GM10266 (cell line): ENCODE data around the gene IGFBP7.
"Not testable (repeated sequence)": the region's sequence is repeated elsewhere in the genome, so short reads cannot be mapped to it uniquely, and the experiment has no call there.

Experiments
- DNase-seq: peaks from one replicate; pipeline ENCODE4 v3.0.0; 2012; ENCODE audit errors: extremely low spot score
- TF ChIP-seq, protein P1 (sequence below): IDR thresholded peaks from 2 replicates; pipeline ENCODE4 v1.5.1; 2012; ENCODE audit warnings: mild to moderate bottlenecking, low read depth; ENCODE audit not compliant: control insufficient read depth, insufficient read depth; ENCODE audit errors: missing control alignments

IGFBP7 gene

DNA sequence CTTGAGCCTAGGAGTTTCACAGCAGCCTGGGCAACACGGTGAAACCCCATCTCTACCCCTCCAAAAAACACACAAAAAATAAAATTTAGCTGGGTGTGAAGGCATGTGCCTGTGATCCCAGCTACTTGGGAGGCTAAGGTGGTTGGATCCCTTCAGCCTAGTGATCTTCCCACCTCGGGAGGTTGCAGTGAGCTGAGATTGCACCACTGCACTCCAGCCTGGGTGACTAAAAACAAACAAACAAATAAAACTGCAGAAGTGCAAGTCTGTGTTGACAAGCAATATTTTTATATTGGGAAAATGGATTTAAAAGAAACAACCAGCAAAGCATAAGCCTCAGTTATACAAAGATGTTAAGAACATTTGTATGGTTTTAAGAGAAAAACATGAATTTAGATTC lies 46.1 kb downstream of the IGFBP7 start:
- TF ChIP-seq, protein P1, sequence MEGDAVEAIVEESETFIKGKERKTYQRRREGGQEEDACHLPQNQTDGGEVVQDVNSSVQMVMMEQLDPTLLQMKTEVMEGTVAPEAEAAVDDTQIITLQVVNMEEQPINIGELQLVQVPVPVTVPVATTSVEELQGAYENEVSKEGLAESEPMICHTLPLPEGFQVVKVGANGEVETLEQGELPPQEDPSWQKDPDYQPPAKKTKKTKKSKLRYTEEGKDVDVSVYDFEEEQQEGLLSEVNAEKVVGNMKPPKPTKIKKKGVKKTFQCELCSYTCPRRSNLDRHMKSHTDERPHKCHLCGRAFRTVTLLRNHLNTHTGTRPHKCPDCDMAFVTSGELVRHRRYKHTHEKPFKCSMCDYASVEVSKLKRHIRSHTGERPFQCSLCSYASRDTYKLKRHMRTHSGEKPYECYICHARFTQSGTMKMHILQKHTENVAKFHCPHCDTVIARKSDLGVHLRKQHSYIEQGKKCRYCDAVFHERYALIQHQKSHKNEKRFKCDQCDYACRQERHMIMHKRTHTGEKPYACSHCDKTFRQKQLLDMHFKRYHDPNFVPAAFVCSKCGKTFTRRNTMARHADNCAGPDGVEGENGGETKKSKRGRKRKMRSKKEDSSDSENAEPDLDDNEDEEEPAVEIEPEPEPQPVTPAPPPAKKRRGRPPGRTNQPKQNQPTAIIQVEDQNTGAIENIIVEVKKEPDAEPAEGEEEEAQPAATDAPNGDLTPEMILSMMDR, result no peak

GRCh38 chr4:57063518-57063917 lies 46.7 kb downstream of the IGFBP7 start:
- no peak for DNase-seq
- TF ChIP-seq, protein P1, result no peak

More for the DNA sequence above, 46.1 kb downstream of the IGFBP7 start:
- no peak for DNase-seq

DNA sequence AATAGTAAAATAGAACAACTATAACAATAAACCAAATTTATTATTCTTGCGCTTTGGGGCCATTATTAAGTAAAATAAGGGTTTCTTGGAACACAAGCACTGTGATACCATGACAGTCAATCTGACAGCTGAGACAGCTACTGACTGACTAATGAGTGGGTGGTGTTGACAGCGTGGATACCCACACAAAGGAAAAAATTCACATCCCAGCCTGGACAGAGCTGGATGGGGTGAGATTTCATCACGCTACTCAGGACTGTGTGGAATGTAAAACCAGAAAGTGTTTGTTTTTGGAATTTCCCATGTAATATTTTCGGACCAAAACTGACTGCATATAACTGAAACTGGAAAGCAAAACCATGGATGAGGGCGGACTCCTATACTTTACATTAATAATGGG lies 48.8 kb downstream of the IGFBP7 start:
- TF ChIP-seq, protein P1, result no peak
- DNase-seq, result no peak

DNA sequence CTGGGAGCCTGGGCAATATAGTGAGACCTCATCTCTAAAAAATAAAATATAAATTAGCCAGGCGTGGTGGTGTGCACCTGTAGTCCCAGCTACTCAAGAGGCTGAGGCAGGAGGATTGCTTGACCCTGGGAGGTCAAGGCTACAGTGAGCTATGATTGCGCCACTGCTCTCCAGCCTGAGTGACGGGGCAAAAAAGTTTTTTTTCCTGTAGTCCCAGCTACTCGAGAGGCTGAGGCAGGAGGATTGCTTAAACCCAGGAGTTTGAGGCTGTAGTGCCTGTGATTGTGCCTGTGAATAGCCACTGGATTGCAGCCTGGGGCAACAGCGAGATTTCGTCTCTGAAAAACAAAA lies 49.5 kb downstream of the IGFBP7 start:
- DNase-seq, result not testable (repeated sequence)

DNA sequence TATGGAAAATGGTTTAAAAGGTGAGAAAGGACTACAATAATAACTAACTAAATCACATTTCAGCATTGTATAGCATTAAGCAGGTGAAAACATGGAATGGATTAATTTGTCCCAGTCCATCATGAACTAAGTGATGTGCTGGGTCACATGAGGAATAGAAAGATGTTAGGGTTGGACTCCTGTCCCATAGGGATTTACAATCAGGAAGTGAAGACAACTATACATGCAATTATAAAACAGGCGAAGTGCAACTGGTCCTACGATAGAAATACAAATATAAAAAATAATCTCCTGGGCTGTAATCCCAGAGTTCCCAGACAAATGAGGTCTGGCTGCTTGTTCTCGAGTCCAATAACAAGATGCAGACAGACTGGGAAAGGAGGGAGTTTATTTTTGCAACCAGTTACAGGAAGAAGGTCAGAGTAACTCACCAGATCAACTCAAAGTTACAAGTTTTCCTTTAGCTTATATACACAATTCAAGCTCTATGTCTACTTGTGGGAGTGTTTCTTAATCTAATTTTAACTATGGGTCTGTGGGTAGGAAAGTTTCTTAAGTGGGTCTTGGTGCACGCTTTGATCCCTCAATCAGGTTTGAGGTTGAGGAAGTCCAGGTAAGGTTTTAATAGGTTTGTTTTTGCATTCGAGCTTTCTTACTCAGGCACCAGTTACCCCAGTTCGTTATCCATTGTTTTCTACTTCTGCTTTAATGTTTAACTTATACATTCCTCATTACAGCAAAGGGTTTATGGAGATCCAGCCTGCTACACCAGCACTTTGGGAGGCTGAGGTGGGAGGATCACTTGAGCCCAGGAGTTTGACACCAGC lies 50.1 kb downstream of the IGFBP7 start:
- TF ChIP-seq, protein P1, result no peak
- no peak for DNase-seq

GRCh38 chr4:57055886-57056285 lies 54.3 kb downstream of the IGFBP7 start:
- TF ChIP-seq, protein P1, result no peak

DNA sequence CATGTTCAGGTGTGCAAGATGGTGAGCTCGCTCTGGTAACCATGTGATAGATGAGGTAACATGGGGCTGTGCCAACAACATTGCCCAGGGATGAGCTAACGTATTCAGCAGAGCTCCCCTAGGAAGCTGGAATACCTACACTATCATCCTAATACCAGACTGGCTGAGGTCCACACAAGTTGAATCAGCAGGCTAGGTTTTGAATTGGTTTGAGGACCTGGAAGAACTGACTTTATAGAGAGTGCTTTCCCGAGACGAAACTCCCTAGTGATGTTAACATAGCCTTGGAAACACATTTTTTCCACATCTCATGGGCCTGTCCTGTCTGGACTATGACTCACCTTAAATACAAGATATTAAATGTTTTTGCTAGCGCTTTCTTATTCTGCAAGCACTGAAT lies 56.7 kb downstream of the IGFBP7 start:
- no peak for DNase-seq
- TF ChIP-seq, protein P1, result no peak

More at GRCh38 chr4:57055886-57056285, 54.3 kb downstream of the IGFBP7 start:
- DNase-seq, result no peak

DNA sequence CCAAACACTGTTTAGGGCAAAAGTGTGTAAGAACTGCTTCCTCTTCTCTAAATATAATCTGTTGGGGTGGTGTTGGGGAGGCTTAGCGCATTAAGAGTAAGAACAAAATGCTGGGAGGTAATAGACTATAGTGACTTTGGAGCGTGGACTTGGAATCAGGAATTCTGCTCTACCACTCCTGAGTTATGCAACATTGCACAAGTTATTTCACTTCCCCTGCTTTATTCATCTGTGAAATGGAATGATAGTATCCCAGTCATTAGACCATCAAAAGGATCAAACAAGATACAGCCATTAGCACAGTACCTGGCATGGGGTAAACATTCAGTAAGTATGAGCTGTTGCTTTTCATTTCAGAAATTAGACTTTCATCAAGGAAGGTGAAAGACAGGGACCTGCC lies 58.7 kb downstream of the IGFBP7 start:
- TF ChIP-seq, protein P1, result no peak
- no peak for DNase-seq
